ENCODE data around the gene ZEB2.

The ZEB2 gene

GRCh38 chr2:144359684-144360083, 160.2 kb downstream of the ZEB2 start:
- no peak for DNase-seq
- ChIA-PET CTCF (no interaction called here), POLR2A (no interaction called here)
- Histone ChIP-seq H3K27me3 (replicated peaks in 2 of 5; ENCODE audit: control insufficient read depth in 4 of 5, insufficient read depth in 5 of 5, low read length in 4 of 5) (no peaks in the 10 kb centered on the region), H3K4me1 (ENCODE audit: control extremely low read depth in 1 of 4, control insufficient read depth in 4 of 4, insufficient read depth in 4 of 4, low read length in 3 of 4) (no peaks in the 10 kb centered on the region), H3K36me3 (ENCODE audit: control insufficient read depth in 4 of 4, insufficient read depth in 4 of 4, low read length in 3 of 4) (no peaks in the 10 kb centered on the region), H3K9me3 (ENCODE audit: control extremely low read depth in 1 of 5, control insufficient read depth in 4 of 5, insufficient read depth in 2 of 5, low read depth in 1 of 5, low read length in 4 of 5) (no peaks in the 10 kb centered on the region), H3K4me3 (ENCODE audit: control insufficient read depth in 1 of 7, extremely low read depth in 1 of 7, insufficient read depth in 4 of 7, low read depth in 2 of 7, low read length in 6 of 7) (no peak overlapping the region), H3K27ac (ENCODE audit: insufficient read depth in 1 of 2, low read depth in 1 of 2, low read length in 2 of 2, poor library complexity in 1 of 2, severe bottlenecking in 2 of 2) (no peak overlapping the region)
- 100% methylated on average over 1 of the region's 1 CpG for WGBS (ENCODE audit: insufficient coverage)

GRCh38 chr2:144358979-144359541, 160.9 kb downstream of the ZEB2 start:
- no peak overlapping the region for H3K4me3 ChIP-seq (ENCODE audit: control insufficient read depth in 1 of 7, extremely low read depth in 1 of 7, insufficient read depth in 4 of 7, low read depth in 2 of 7, low read length in 6 of 7)
- no peaks in the 10 kb centered on the region for H3K9me3 ChIP-seq (ENCODE audit: control extremely low read depth in 1 of 5, control insufficient read depth in 4 of 5, insufficient read depth in 2 of 5, low read depth in 1 of 5, low read length in 4 of 5)
- ChIA-PET CTCF (no interaction called here), POLR2A (no interaction called here)
- DNase-seq, result peak in 2 of 3 donors; percentile 65 to 72
- H3K27ac ChIP-seq (ENCODE audit: insufficient read depth in 1 of 2, low read depth in 1 of 2, low read length in 2 of 2, poor library complexity in 1 of 2, severe bottlenecking in 2 of 2), result no peak overlapping the region
- H3K27me3 ChIP-seq (replicated peaks in 2 of 5; ENCODE audit: control insufficient read depth in 4 of 5, insufficient read depth in 5 of 5, low read length in 4 of 5), result no peaks in the 10 kb centered on the region
- no peaks in the 10 kb centered on the region for H3K36me3 ChIP-seq (ENCODE audit: control insufficient read depth in 4 of 4, insufficient read depth in 4 of 4, low read length in 3 of 4)
- H3K4me1 ChIP-seq (ENCODE audit: control extremely low read depth in 1 of 4, control insufficient read depth in 4 of 4, insufficient read depth in 4 of 4, low read length in 3 of 4), result no peaks in the 10 kb centered on the region
- 74% methylated on average over 2 of the region's 4 CpGs for WGBS (ENCODE audit: insufficient coverage)

GRCh38 chr2:144358374-144358964, 161.4 kb downstream of the ZEB2 start:
- Histone ChIP-seq H3K9me3 (ENCODE audit: control extremely low read depth in 1 of 5, control insufficient read depth in 4 of 5, insufficient read depth in 2 of 5, low read depth in 1 of 5, low read length in 4 of 5) (no peaks in the 10 kb centered on the region), H3K27me3 (replicated peaks in 2 of 5; ENCODE audit: control insufficient read depth in 4 of 5, insufficient read depth in 5 of 5, low read length in 4 of 5) (no peaks in the 10 kb centered on the region), H3K4me1 (ENCODE audit: control extremely low read depth in 1 of 4, control insufficient read depth in 4 of 4, insufficient read depth in 4 of 4, low read length in 3 of 4) (no peaks in the 10 kb centered on the region), H3K27ac (ENCODE audit: insufficient read depth in 1 of 2, low read depth in 1 of 2, low read length in 2 of 2, poor library complexity in 1 of 2, severe bottlenecking in 2 of 2) (no peak overlapping the region), H3K36me3 (ENCODE audit: control insufficient read depth in 4 of 4, insufficient read depth in 4 of 4, low read length in 3 of 4) (no peaks in the 10 kb centered on the region), H3K4me3 (ENCODE audit: control insufficient read depth in 1 of 7, extremely low read depth in 1 of 7, insufficient read depth in 4 of 7, low read depth in 2 of 7, low read length in 6 of 7) (no peak overlapping the region)
- CTCF ChIA-PET, result no interaction called here
- POLR2A ChIA-PET, result no interaction called here
- 100% methylated on average over 1 of the region's 3 CpGs for WGBS (ENCODE audit: insufficient coverage)
- no peak for DNase-seq

GRCh38 chr2:144357623-144358373, 162.1 kb downstream of the ZEB2 start:
- Histone ChIP-seq H3K27me3 (replicated peaks in 2 of 5; ENCODE audit: control insufficient read depth in 4 of 5, insufficient read depth in 5 of 5, low read length in 4 of 5) (no peaks in the 10 kb centered on the region), H3K36me3 (ENCODE audit: control insufficient read depth in 4 of 4, insufficient read depth in 4 of 4, low read length in 3 of 4) (no peaks in the 10 kb centered on the region), H3K9me3 (ENCODE audit: control extremely low read depth in 1 of 5, control insufficient read depth in 4 of 5, insufficient read depth in 2 of 5, low read depth in 1 of 5, low read length in 4 of 5) (no peaks in the 10 kb centered on the region), H3K27ac (ENCODE audit: insufficient read depth in 1 of 2, low read depth in 1 of 2, low read length in 2 of 2, poor library complexity in 1 of 2, severe bottlenecking in 2 of 2) (no peak overlapping the region), H3K4me3 (ENCODE audit: control insufficient read depth in 1 of 7, extremely low read depth in 1 of 7, insufficient read depth in 4 of 7, low read depth in 2 of 7, low read length in 6 of 7) (no peak overlapping the region), H3K4me1 (ENCODE audit: control extremely low read depth in 1 of 4, control insufficient read depth in 4 of 4, insufficient read depth in 4 of 4, low read length in 3 of 4) (no peaks in the 10 kb centered on the region)
- POLR2A ChIA-PET, result no interaction called here
- CTCF ChIA-PET, result interaction anchor here (1.9 kb wide), 1 partner anchor 10 kb away, joined by 4 read pairs; no protein-coding TSS in a partner anchor
- peak in 1 of 3 donors; percentile 14 for DNase-seq
- WGBS (ENCODE audit: insufficient coverage), result 100% methylated on average over 1 of the region's 4 CpGs

GRCh38 chr2:144356402-144356801, 163.5 kb downstream of the ZEB2 start:
- Histone ChIP-seq H3K9me3 (ENCODE audit: control extremely low read depth in 1 of 5, control insufficient read depth in 4 of 5, insufficient read depth in 2 of 5, low read depth in 1 of 5, low read length in 4 of 5) (no peaks in the 10 kb centered on the region), H3K36me3 (ENCODE audit: control insufficient read depth in 4 of 4, insufficient read depth in 4 of 4, low read length in 3 of 4) (no peaks in the 10 kb centered on the region), H3K4me3 (ENCODE audit: control insufficient read depth in 1 of 7, extremely low read depth in 1 of 7, insufficient read depth in 4 of 7, low read depth in 2 of 7, low read length in 6 of 7) (no peak overlapping the region), H3K4me1 (ENCODE audit: control extremely low read depth in 1 of 4, control insufficient read depth in 4 of 4, insufficient read depth in 4 of 4, low read length in 3 of 4) (no peaks in the 10 kb centered on the region), H3K27me3 (replicated peaks in 2 of 5; ENCODE audit: control insufficient read depth in 4 of 5, insufficient read depth in 5 of 5, low read length in 4 of 5) (no peaks in the 10 kb centered on the region), H3K27ac (ENCODE audit: insufficient read depth in 1 of 2, low read depth in 1 of 2, low read length in 2 of 2, poor library complexity in 1 of 2, severe bottlenecking in 2 of 2) (no peak overlapping the region)
- CTCF ChIA-PET, result interaction anchor here (1.6 to 2.2 kb wide), 3 partner anchors 10 to 14 kb away, joined by 4 to 7 read pairs (median 4); no protein-coding TSS in a partner anchor
- no peak for DNase-seq
- WGBS (ENCODE audit: insufficient coverage), result 96% methylated on average over 3 of the region's 3 CpGs
- POLR2A ChIA-PET, result no interaction called here

- Histone ChIP-seq H3K27ac (ENCODE audit: insufficient read depth in 1 of 2, low read depth in 1 of 2, low read length in 2 of 2, poor library complexity in 1 of 2, severe bottlenecking in 2 of 2) (no peak overlapping the region), H3K9me3 (ENCODE audit: control extremely low read depth in 1 of 5, control insufficient read depth in 4 of 5, insufficient read depth in 2 of 5, low read depth in 1 of 5, low read length in 4 of 5) (no peaks in the 10 kb centered on the region), H3K27me3 (replicated peaks in 2 of 5; ENCODE audit: control insufficient read depth in 4 of 5, insufficient read depth in 5 of 5, low read length in 4 of 5) (no peaks in the 10 kb centered on the region), H3K36me3 (ENCODE audit: control insufficient read depth in 4 of 4, insufficient read depth in 4 of 4, low read length in 3 of 4) (no peaks in the 10 kb centered on the region), H3K4me3 (ENCODE audit: control insufficient read depth in 1 of 7, extremely low read depth in 1 of 7, insufficient read depth in 4 of 7, low read depth in 2 of 7, low read length in 6 of 7) (no peak overlapping the region), H3K4me1 (ENCODE audit: control extremely low read depth in 1 of 4, control insufficient read depth in 4 of 4, insufficient read depth in 4 of 4, low read length in 3 of 4) (no peaks in the 10 kb centered on the region)
- ChIA-PET POLR2A (no interaction called here), CTCF (interaction anchor here (1.6 kb wide), 1 partner anchor 16 kb away, joined by 4 read pairs; no protein-coding TSS in a partner anchor)
- 80% methylated on average over 3 of the region's 3 CpGs for WGBS (ENCODE audit: insufficient coverage)
- DNase-seq, result no peak
Measured at GRCh38 chr2:144354953-144355352, 165.0 kb downstream of the ZEB2 start.

GRCh38 chr2:144351687-144352086, 168.2 kb downstream of the ZEB2 start:
- Histone ChIP-seq H3K27ac (ENCODE audit: insufficient read depth in 1 of 2, low read depth in 1 of 2, low read length in 2 of 2, poor library complexity in 1 of 2, severe bottlenecking in 2 of 2) (no peak overlapping the region), H3K36me3 (ENCODE audit: control insufficient read depth in 4 of 4, insufficient read depth in 4 of 4, low read length in 3 of 4) (no peaks in the 10 kb centered on the region), H3K4me1 (ENCODE audit: control extremely low read depth in 1 of 4, control insufficient read depth in 4 of 4, insufficient read depth in 4 of 4, low read length in 3 of 4) (no peaks in the 10 kb centered on the region), H3K9me3 (ENCODE audit: control extremely low read depth in 1 of 5, control insufficient read depth in 4 of 5, insufficient read depth in 2 of 5, low read depth in 1 of 5, low read length in 4 of 5) (no peaks in the 10 kb centered on the region), H3K27me3 (replicated peaks in 2 of 5; ENCODE audit: control insufficient read depth in 4 of 5, insufficient read depth in 5 of 5, low read length in 4 of 5) (no peaks in the 10 kb centered on the region), H3K4me3 (ENCODE audit: control insufficient read depth in 1 of 7, extremely low read depth in 1 of 7, insufficient read depth in 4 of 7, low read depth in 2 of 7, low read length in 6 of 7) (no peak overlapping the region)
- ChIA-PET CTCF (interaction anchor here (0.7 to 1.2 kb wide), 3 partner anchors 10 to 17 kb away, joined by 3 to 6 read pairs (median 3); no protein-coding TSS in a partner anchor), POLR2A (no interaction called here)
- no peak for DNase-seq
- WGBS (ENCODE audit: insufficient coverage), result 100% methylated on average over 3 of the region's 5 CpGs
